ENCODE data around the gene CNPY1.

DNA sequence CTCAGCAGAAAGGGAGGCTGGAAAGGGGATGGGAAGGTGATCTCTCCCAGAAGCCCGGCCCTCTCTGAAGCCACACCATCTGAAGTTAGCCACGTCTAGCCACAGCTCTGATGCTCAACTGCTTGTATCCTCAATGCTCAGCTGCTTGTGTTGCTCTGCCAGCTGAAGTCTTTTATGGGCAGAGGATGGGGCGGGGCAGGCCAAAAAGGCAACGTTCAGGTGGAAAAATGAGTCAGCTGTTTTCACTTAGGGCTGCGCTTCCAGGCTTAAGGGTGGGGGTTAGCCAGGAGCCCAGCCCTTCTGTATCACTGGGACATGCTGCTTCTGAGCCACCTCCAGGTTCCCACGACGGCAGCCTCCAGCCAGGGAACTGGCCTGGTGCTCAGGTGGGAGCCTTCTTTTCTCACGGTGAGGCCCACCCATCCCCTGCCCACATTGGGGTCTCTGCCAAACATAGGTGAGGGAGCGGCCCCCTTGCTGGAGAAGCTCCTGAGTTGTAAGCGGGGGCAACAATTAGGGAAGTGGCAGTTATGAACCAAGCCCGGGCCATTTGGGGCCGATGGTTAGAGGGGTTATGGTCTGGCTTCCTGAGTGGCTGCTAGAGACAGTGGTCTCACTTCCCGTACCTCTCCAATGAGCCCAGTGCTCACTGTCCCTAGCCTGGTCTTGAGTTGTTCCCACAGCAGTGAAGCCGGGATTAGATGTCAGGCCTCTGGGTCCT, 44.9 kb upstream of the CNPY1 start:
- no peak for TF ChIP-seq CTCF (IDR thresholded peaks at IDR 0.05; ENCODE audit: poor library complexity, severe bottlenecking)
- TF ChIP-seq RAD21 (conservative IDR thresholded peaks at IDR 0.05), result no peak
- TF ChIP-seq POLR2AphosphoS5 (IDR thresholded peaks at IDR 0.05), result no peak
- no peak for TF ChIP-seq EZH2 (IDR thresholded peaks at IDR 0.05; ENCODE audit: borderline replicate concordance, insufficient read depth, low read length, poor library complexity, severe bottlenecking)
- TF ChIP-seq MXI1 (conservative IDR thresholded peaks at IDR 0.05; ENCODE audit: poor library complexity, severe bottlenecking), result no peak
